WI38 (cell line): ENCODE results near the gene STX3.

Experiments used
- H3K4me3 ChIP-seq: 2 replicates; pipeline ENCODE4 v1.5.1; 2011; ENCODE audit warnings: low read depth, mild to moderate bottlenecking, control low read depth, low read length
- TF ChIP-seq, protein P1 (sequence below): IDR thresholded peaks from 2 replicates; pipeline ENCODE4 v1.5.1; 2012; ENCODE audit warnings: low read depth, mild to moderate bottlenecking, control low read depth, low read length

STX3 gene

DNA sequence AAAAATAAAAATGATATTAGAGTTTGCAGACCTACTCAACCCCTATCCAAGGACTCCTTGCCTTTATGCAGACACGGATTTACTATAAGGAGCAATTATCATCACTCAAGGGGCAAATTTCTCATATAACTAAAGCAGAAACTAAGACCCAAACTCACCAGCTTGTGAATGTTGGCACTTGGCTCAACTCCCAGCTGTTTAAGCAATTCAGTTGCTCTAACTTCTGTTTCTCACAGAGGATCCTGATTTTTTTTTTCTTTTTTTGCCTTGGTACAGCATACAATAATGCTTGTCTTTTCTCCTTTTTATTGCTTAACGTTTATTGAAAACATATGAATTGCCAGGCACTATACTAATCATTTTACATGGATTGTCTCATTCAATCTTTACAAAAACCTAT lies 99.7 kb downstream of the STX3 start:
- no peak overlapping the region for H3K4me3 ChIP-seq
- TF ChIP-seq, protein P1, sequence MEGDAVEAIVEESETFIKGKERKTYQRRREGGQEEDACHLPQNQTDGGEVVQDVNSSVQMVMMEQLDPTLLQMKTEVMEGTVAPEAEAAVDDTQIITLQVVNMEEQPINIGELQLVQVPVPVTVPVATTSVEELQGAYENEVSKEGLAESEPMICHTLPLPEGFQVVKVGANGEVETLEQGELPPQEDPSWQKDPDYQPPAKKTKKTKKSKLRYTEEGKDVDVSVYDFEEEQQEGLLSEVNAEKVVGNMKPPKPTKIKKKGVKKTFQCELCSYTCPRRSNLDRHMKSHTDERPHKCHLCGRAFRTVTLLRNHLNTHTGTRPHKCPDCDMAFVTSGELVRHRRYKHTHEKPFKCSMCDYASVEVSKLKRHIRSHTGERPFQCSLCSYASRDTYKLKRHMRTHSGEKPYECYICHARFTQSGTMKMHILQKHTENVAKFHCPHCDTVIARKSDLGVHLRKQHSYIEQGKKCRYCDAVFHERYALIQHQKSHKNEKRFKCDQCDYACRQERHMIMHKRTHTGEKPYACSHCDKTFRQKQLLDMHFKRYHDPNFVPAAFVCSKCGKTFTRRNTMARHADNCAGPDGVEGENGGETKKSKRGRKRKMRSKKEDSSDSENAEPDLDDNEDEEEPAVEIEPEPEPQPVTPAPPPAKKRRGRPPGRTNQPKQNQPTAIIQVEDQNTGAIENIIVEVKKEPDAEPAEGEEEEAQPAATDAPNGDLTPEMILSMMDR: no peak
